ENCODE results near the gene FAM53B.

The FAM53B gene

DNA sequence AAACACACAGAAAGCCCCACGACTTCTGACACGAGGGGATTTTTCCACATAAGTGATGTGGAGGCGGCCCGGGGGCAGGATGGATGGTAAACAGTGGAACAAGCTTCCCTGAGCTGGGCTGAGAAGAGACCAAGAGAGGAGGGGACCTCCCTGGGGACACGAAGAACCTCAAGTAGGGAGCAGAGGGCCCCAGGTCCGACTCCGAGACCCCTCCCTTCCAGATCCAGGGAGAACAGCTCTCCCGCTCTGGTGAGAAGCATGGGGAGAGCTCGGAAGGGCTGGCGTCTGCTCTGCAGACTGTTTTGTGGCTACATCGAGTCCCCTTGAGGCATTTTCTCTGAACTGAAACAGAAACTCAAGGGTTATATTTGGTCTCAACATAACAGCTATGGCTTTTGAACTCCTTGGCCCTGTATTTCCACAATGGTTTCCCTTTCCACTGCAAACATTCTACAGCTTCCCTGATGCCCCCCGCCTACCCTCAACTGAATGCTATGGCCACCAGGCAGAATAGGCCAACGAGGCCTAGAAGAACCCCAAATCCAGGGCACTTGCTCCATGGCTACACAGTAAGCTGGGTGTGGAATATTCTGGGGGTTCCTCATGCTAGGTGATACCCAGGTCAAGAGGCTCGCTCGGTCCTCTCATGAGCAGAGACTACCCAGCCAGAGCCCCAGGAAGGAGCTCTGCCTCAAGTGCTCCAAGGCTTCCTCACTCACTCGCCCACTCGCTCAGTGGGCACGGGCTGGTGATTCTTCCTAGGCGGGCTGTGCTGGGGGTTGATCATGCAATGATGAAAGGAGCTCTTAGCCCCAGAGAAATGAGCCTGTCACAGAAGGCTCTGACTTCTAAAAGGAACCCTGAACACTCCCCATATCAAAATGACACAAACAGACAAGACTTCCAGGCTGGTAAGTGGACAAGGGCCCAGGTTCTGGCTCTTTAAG lies 47.5 kb downstream of the FAM53B start:
- peak; percentile 30 to 46 for DNase-seq

DNA sequence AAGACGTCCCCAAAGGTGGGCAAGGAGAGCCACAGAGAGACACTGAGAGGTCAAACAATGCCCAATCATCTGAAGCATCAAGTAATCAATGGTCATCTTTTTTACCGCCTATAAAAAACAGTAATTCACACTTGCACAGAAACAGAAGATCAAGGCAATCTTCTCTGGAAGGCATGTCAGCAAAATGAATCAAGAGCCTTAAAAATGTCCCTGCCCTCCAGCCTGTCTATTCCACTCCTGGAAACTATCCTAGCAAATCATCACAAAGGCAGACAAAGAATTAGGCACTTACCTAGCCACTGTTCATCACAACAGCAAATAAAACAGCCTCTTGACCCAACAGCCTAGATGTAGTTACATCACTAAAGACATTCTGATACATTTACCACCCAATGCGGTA lies 48.9 kb downstream of the FAM53B start:
- no peak for DNase-seq

DNA sequence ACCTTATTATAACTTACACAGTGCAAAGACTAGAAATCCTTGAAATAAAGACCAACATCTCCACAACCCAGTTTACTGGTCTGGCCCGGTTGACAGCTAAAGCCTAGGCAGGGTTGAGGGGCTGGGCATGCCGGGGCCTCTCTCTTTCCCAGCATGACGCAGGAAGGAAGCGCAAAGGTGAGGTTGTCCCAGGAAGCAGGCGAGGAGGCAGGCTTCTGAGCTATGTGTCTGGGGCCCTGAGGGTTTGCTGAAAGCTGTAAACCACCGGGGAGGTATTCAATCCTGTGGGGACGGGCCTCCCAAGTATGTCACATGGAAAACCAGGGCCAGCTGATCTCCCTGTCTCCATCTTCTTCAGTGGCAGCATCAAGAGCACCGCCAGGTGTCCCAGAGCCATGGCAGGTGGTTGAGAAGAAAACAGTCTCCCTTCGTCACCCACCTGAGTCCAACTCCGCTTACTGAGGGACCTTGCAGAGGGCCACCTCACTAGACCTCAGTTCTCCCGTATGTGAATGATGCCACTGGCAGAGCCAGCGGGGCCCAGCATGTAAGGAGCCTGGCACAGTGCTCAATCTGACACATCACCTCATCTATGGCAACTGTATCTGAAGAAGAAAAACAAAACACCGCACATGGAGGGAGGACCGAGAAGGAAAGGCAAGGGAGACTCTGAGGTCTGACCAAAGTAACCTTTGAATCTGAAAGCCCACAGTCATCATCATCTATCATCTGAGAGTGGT lies 49.5 kb downstream of the FAM53B start:
- DNase-seq, result no peak

DNA sequence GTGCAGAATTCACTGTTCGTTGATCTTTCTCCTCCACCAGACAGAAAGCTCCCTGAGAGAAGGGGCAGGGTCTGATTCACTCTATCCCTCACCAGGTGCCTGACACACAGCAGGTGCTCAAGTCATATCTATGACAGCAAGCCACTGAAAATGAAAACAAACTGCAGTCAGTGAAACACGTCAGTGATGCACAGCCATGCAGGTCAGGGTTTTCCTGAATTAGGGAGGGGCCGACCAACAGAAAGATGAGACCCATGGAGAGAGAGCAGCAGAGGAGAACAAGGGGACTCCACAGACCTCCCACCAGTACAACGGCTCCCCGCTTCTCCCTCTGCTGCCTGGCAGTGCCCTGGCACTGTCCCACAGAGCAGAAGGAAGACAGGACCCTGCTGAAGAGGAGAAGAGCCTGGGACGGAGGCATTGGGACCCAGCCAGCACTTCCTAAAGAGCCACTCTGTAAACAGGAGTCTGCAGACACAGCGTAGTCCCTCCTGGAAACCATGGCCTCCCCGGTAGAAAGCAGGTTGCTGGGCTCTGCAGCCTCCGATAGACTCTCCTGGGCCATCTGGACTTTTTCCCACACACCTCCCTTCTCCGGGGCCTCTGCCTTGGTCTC lies 50.3 kb downstream of the FAM53B start:
- no peak for DNase-seq

DNA sequence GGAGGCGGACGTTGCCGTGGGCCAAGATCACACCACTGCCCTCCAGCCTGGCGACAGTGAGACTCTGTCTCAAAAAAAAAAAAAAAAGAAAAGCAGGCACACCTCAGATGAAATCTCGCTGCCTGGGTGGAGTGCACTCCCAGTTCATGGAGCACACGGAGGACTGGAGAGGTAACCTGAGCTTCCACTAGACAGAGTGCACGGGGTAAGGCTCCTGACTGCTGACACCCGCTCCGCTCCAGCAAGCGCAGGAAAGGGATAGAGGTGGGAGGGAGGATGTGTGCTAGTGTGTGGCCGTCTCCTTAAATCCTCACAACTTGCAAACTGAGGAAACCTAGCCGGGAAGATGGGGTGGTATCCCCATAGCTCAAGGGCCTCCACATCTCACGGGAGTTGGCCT lies 50.8 kb downstream of the FAM53B start:
- no peak for DNase-seq

DNA sequence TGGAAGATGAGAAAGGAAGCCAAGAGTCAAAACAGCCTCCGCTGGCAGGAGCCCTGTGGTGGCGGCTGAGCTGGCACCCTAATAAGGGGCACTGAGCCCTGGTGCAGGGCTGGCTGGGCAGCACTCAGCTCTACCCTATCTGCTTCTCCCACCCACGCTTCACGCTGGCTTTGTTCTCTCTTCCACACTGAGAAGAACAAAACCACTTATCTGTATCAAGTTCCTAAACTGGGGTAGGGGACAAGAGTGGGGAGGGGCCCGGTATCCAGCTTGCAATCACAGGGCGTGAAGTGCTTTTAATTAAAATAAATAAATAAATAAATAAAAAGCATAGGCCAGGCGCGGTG lies 52.1 kb downstream of the FAM53B start:
- no peak for DNase-seq

DNA sequence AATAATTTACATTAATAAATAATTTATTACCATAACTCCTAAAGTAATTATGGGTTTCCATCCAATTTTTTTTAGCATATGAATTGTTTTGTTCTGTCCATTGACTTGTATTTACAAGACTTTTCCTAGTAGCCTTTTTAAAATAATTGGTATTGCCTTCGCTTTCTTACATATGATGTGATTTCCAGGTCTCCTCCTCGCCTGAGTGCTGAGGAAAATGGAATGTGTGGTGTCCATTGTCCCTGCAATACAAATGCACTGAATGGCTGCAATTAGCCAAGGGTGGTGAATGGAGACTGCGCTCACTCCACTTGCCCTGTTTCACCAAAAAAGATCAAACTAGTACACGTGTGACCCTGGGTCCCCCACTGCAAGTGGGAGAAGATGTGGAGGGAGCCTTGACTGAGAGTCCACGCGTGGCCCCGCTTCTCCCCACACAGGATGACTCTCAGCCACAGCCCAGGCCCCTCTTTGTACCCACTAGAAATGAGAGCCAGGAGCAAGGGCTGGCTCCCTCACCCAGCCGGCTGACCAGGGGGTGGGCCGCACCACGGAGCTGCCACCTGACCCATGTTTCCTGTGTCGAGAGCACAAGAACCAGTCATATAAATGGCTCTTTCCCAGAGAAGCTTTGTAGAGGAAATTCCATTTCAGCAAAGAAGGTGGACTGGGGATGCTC lies 52.6 kb downstream of the FAM53B start:
- no peak for DNase-seq

DNA sequence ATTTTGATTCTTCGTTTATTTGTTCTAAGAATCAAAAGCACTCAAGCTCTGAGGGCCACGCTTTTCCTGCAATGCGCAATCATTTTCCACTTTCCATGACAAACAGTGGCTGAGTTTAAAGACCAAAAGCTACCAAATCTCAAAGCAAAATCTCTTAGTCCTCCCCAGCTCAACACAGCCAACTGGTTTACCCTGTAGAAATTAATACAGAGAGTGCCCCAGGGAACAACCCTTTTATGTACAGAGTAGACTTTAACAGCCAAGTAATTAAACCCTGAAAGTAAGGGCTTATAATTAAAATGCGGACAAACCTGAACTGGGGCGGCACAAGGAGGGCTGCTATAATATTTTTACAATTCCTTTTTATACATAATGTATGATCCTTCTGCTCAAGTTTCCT lies 53.2 kb downstream of the FAM53B start:
- no peak for DNase-seq

DNA sequence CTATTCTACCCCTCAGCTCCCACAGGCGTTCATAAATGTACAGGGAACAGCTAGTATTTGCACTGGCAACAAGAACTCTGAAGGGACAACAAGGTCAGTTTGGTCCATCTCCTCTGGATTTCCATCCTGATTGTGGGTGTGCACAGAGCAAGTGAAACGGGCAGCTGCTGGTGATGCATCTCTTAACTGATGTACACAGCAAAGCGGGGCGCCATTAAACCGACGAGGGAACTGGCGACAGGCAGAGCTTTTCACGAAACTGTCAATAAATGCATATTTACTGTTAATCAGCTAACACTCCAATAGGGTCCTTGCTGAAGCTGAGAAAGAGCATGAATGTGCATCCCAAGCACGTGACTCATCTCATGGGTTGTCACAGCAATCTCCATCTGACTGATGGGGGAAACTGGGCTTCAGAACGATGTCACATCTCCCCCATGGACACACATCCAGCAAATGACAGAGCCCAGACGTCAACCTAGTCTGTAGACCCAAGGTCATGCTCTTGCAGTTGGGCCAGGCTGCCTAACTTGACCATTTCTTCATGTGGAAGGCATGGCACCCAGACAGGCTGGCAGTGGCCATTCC lies 54.2 kb downstream of the FAM53B start:
- no peak for DNase-seq

DNA sequence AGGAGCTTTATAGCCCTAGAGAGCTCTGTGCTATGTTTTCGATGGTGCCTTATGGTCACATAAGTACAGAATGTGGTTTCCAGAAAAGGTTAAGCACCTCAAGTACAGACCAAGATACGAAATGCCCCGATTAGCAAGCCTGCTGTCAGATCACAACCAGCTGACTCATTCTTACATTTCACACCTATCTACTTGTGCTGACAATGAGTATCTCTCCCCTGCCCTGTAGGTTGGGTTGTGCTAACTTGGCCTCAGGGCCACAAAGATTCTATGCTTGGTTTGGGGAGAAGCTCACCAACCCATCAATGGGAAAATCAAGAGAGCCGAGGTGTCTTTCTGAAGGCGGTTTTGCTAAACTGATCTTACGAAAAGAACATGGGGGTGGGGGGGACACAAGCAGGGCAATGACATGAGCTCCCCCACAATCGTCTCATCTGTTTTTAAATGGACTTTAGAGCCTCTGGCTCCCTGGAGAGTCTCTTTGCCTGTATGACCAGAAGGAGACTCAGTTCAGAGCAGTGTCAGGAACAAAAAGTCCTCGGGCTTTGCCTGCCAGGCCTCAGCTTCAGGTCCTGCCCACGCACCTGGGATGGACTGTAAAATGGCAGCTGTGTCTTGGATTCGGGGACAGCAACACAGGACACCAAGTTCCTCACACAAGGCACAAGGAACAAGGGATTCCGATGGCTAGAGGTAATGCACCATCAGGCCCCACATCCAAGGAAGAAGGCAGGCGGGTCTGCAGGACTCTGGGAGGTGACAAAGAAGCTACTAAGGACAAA lies 55.1 kb downstream of the FAM53B start:
- DNase-seq, result no peak

DNA sequence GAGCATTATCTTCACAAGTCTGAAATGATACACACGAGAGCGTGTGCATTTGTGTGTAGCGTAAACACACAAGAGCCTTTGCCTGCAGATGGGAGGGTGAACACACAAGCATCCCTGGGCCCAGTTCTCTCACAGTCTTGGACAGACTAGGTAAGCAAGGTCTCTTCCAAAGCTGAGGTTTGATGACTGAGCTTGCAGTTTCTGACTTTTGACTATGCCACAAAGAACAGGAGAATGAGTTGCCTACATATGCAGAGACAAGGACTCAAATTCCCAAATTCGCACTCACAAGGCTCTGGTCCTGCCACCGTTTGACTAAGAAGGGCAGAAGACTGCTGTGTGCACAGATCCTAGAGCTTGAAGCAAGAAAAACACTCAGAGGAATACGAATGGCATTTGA lies 55.8 kb downstream of the FAM53B start:
- no peak for DNase-seq

DNA sequence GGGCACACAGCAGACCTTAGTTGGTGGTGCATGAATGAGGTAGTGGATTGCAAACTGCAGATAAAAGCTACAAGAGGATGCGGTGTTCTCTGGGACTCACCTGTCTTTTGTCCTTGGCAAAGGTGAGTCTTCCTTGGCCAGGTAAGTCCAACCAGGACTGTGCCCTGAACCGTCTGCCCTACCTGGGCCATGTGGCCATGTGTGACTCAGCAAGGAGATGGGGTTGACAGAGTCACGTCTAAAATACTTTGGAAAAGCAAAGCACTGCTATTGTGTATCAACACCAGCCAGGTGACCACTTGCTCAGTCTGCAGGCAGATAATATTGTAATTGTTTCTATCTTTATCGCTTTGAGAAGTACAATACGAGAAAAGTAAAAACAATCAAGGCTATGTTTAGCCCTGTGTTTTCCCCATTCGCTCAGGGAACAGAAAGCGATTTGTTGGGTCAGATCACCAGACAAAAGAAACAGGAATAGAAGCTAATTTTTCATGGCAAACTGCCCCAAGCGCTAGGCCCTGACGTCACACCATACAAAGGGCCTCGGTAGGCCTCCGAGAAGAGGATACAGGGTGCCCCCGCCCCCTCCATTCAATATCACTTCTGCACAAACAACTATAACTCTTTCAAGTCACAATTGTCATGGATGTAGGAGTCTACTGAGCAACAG lies 57.3 kb downstream of the FAM53B start:
- peak; percentile 72 to 82 for DNase-seq

DNA sequence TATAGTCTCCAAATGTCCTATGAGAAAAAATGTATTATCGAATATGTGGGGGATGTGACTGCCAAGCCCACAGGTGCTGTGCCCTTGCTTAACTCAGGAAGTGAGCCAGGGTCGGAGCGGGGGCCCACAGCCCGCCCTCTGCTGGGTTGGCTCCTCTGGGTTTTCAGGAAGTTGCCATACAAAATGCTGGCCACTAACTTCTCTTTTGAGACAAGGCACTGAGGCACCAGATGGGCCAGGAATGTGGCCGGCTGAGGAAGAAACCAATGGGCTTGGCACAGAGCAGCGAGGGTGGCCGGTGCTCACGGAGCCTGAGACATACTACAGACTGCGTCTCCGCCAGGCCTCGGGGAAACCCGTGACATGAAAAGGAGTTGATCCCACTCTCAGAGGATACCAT lies 58.9 kb downstream of the FAM53B start:
- DNase-seq, result peak; percentile 79 to 88

DNA sequence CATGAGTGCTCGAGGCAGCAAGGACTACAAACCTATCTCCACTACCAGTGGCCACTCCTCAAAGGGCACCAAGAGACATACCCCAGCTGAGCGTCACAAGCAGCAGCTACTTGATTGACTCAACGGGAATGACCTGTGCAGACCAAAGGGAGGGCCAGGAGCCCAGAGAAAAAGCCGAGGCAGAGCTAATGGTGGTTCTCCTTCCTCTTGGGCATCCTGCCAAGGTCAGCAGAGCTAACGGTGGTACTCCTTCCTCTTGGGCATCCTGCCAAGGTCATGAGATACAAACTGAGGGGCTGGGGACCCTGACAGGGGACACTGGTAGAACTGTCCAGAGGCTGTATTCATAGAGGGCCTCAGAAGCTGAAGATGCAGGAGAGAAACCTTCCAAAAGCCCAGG lies 60.4 kb downstream of the FAM53B start:
- peak; percentile 36 to 61 for DNase-seq

DNA sequence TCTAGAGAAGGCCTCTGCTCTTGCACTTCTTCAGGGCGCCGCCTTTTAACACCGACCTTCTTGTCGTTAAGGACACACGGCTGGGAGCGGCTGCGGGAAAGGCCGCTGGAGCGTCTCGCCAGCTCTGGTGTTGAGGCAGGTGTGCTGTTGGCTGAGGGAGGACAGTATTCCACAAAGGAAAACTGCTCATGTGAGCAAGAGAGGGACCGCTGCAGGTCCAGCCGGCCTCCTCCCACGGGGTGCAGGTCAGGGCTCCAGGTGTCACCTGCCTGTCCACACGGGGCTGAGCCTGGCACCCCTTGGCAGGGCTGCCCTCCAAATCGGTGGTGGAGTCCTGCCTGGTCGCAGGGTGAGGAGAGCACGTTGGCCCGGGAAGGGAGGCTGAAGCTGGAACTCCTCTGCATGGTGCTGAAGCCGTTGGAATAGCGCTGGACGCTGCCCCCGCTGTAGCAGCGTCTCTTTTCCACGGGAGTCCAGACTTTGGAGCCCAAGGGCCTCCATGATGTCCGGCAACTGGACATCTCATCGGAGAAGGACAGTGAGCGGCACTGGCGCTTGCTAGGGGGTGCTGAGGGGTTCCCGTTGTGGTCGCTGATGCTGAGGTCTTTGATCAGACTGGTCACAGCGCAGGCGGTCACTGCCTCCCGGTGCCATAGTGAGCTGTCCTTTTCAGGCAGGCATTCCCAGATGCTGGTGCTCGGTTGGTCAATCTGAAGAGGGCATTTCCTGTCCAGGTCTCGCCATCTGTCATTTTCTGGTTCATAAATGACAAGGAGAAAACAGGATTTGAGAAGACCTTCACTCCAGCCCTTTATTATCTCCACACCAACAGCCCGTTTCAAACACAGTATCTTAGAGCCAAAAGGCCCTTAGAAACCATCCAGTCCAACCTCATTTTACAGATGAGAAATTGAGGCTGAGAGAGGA lies 62.3 kb downstream of the FAM53B start:
- DNase-seq, result no peak

DNA sequence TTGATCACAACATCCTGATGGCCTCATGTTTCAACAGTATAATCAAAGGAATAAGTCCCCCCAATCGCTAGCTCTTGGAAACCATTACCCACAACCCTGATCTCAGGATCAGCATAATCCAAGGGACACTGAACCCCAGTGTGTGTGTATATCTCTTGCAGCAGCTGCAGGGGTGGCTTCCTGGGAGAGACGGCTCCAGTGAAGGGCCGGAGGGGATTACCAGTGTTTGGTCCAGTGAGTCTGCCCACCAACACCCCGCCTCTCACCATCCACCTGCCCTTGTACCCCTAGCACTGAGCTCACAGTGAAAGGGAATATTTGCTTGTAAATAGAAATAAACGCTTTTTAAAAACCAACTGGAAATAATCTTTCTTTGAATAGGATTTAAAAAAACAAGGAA lies 63.1 kb downstream of the FAM53B start:
- no peak for DNase-seq

DNA sequence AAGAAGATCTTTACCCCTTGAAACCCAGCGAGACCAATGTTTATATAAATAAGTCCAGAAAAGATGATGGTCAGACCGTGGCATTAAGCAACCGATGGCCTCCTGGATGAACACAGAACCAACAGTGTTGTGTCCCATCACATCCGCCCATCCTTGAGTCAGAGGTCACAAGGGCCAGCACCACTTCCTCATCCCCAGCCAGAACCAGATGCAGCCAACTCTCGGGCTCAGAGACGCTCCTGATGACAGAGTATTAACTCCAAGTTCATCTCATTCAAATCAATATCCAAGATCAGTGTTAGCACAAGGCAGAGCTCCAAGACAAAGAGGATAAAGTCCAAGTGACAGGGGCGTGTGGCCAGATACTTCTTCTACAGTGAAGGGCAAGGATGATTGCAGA lies 63.5 kb downstream of the FAM53B start:
- DNase-seq, result peak; percentile 91 to 93

DNA sequence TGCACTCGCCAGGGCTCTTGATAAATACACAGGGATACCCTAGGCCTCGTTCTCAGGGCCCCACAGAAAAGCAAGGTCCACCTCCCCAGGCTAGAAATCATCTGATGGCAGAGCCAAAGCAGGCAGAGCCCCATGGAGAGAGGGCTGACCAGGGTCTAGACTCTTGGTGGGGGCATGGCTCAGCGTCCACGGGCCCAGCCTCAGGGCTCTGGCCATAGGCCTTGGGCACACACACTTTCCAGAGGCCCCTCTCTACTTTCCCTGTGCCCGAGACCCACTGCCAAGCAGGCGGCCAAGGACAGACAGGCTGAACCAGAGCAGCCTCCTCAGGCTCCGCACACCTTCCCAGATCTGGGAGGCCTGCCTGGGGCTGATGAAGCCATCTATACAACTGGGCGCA lies 64.8 kb downstream of the FAM53B start:
- no peak for DNase-seq

DNA sequence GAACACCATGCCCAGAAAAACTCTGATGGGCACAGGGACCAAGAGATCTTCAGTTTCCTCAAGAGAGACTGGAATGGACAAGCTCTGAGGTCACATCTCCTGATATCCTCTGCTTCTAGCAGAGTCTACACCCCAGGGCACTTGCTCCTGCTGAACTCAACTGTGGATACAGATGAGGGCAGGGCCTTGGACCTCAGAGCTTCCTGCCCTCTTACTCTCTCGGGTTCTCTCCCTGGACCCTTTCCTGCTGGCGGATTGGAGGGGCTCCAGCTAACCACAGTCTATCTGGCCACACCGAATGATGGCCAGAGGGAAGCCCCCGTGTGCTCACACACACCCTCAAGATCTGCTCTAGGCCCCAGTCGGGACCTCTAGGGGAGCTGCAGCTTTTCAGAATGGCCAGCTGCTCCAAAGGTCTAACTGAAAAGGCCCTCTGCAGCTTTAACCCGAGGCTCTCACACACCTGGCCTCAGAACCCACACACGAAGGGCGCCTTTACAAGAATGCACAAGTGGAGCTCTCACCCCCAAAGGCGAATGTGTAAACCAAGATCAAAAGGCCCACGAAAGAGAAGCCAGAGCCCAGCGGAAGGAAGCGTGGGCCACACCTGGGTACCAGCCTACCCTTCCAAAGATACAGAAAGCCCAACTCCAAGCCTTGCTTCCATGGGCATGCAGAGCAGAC lies 65.5 kb downstream of the FAM53B start:
- no peak for DNase-seq

All from inflammatory macrophage (primary cell).